Measurements from ENCODE around the gene TOP2B.

Gene TOP2B

GRCh38 chr3:25566358-25566920 lies 98.3 kb downstream of the TOP2B start:
- in situ Hi-C loops (cut with MboI; ENCODE audit: low sequenced_read_pairs) = no loop called here

- in situ Hi-C loops (cut with MboI; ENCODE audit: low sequenced_read_pairs) = no loop called here
These were observed 98.9 kb downstream of the TOP2B start for GRCh38 chr3:25565807-25566206.

GRCh38 chr3:25564075-25564474 lies 100.6 kb downstream of the TOP2B start:
- in situ Hi-C loops (cut with MboI; ENCODE audit: low sequenced_read_pairs) = no loop called here

- in situ Hi-C loops (cut with MboI; ENCODE audit: low sequenced_read_pairs) = no loop called here
These were observed 101.1 kb downstream of the TOP2B start for GRCh38 chr3:25563601-25564000.

GRCh38 chr3:25558796-25559195 lies 105.9 kb downstream of the TOP2B start:
- in situ Hi-C loops (cut with MboI; ENCODE audit: low sequenced_read_pairs) = no loop called here

GRCh38 chr3:25558121-25558520 lies 106.6 kb downstream of the TOP2B start:
- in situ Hi-C loops (cut with MboI; ENCODE audit: low sequenced_read_pairs) = no loop called here

- in situ Hi-C loops (cut with MboI; ENCODE audit: low sequenced_read_pairs) = no loop called here
These were observed 107.0 kb downstream of the TOP2B start for GRCh38 chr3:25557694-25558093.

GRCh38 chr3:25556447-25556846 lies 108.3 kb downstream of the TOP2B start:
- in situ Hi-C loops (cut with MboI; ENCODE audit: low sequenced_read_pairs) = no loop called here

- in situ Hi-C loops (cut with MboI; ENCODE audit: low sequenced_read_pairs) = no loop called here
These were observed 108.8 kb downstream of the TOP2B start for GRCh38 chr3:25555695-25556437.

- in situ Hi-C loops (cut with MboI; ENCODE audit: low sequenced_read_pairs) = no loop called here
These were observed 110.3 kb downstream of the TOP2B start for GRCh38 chr3:25554376-25554775.

- in situ Hi-C loops (cut with MboI; ENCODE audit: low sequenced_read_pairs) = no loop called here
These were observed 112.5 kb downstream of the TOP2B start for GRCh38 chr3:25552251-25552650.

- in situ Hi-C loops (cut with MboI; ENCODE audit: low sequenced_read_pairs) = no loop called here
These were observed 115.9 kb downstream of the TOP2B start for GRCh38 chr3:25548836-25549235.

GRCh38 chr3:25547943-25548674 lies 116.6 kb downstream of the TOP2B start:
- in situ Hi-C loops (cut with MboI; ENCODE audit: low sequenced_read_pairs) = no loop called here

All from HL-60/S4 (cell line).